GM12878 (cell line): ENCODE measurements around the gene LIMCH1. TPM values are rescaled to one million over a fixed set of nuclear protein-coding genes. Genes with fewer than 3 reads are reported as not detected.

Source experiments
- ATAC-seq: fragments of 200-7000 bp; cut with Tn5 transposase; 3 replicates; pipeline ENCODE4 v1.9.1; 2020; ENCODE audit warnings: mild to moderate bottlenecking, moderate library complexity
- BruUV-seq: library from RNA; stranded (reverse); fragments of 400-500 nt; replicated peaks from 2 replicates; lab custom pipeline; 2021; lab: Mats Ljungman, UMichigan
- CTCF ChIA-PET: fragments of 300-600 bp; sonication (Branson Sonifier 250); formaldehyde crosslinking; extraction: SDS; loops from one replicate; lab custom pipeline; 2021; ENCODE audit warnings: inconsistent platforms; lab: Yijun Ruan, JAX
- POLR2A ChIA-PET: fragments of 350-600 bp; formaldehyde crosslinking; extraction: SDS; loops from one replicate; lab custom pipeline; 2021; ENCODE audit warnings: inconsistent platforms; lab: Charles Lee
- RAD21 ChIA-PET: fragments of 300-600 bp; sonication (Branson Sonifier 250); formaldehyde crosslinking; loops from one replicate; lab custom pipeline; 2023; ENCODE audit warnings: antibody characterized with exemption; ENCODE audit not compliant: unreplicated experiment; lab: Charles Lee
- SMC1A ChIA-PET: fragments of 300-600 bp; sonication (Branson Sonifier 250); formaldehyde crosslinking; loops from one replicate; lab custom pipeline; 2023; ENCODE audit not compliant: unreplicated experiment, uncharacterized antibody; lab: Charles Lee
- DNase-seq: peaks from one replicate; pipeline ENCODE4 v3.0.0-alpha.2; 2011; ENCODE audit warnings: low read depth, low spot score
- FAIRE-seq: peaks from 3 replicates; lab custom pipeline; 2011; peaks lifted over from hg19 to GRCh38; lab: Jason Lieb, UNC
- H2AFZ ChIP-seq: 2 replicates; pipeline ENCODE4 v1.6.0; 2011; ENCODE audit warnings: low read depth, low read length, control low read depth; ENCODE audit not compliant: control insufficient read depth
- H3K27ac ChIP-seq: 2 replicates; pipeline ENCODE4 v1.5.1; 2011; ENCODE audit warnings: control low read depth; ENCODE audit not compliant: control insufficient read depth, insufficient read depth
- H3K27me3 ChIP-seq, 2 experiments: replicated peaks in 1 of 2; 2 replicates each; pipeline versions ENCODE4 v1.6.0 to v1.6.1; 2011; ENCODE audit warnings: low read length in 1 of 2; ENCODE audit not compliant: control insufficient read depth in 2 of 2, insufficient read depth in 2 of 2
- H3K36me3 ChIP-seq, 2 experiments: 2 replicates each; pipeline ENCODE4 v1.5.1; 2011; ENCODE audit warnings: low read length in 1 of 2; ENCODE audit not compliant: control insufficient read depth in 2 of 2, insufficient read depth in 2 of 2
- H3K4me1 ChIP-seq: 2 replicates; pipeline ENCODE4 v1.6.1; 2011; ENCODE audit warnings: mild to moderate bottlenecking, low read length, moderate library complexity, mixed read lengths; ENCODE audit not compliant: control insufficient read depth, insufficient read depth
- H3K4me2 ChIP-seq: 2 replicates; pipeline ENCODE4 v1.6.0; 2011; ENCODE audit warnings: control low read depth; ENCODE audit not compliant: control insufficient read depth, insufficient read depth
- H3K4me3 ChIP-seq: fragments of 200-600 bp; sonication (generic); 2 replicates; pipeline ENCODE4 v1.5.1; 2016
- H3K79me2 ChIP-seq: 2 replicates; pipeline ENCODE4 v1.6.0; 2011; ENCODE audit warnings: low read length; ENCODE audit not compliant: control insufficient read depth, insufficient read depth
- H3K9ac ChIP-seq: 2 replicates; pipeline ENCODE4 v1.8.0; 2011; ENCODE audit warnings: low read length, control low read depth, mixed read lengths; ENCODE audit not compliant: control insufficient read depth, insufficient read depth
- H3K9me3 ChIP-seq: replicated peaks from 3 replicates; pipeline ENCODE4 v1.5.1; 2011; ENCODE audit warnings: mild to moderate bottlenecking, low read length; ENCODE audit not compliant: control insufficient read depth, insufficient read depth
- H4K20me1 ChIP-seq: 2 replicates; pipeline ENCODE4 v1.6.0; 2011; ENCODE audit not compliant: control insufficient read depth, insufficient read depth
- BCL3 ChIP-seq: IDR thresholded peaks from 2 replicates; pipeline ENCODE4 v1.6.1; 2011; ENCODE audit warnings: borderline replicate concordance, low read depth, mild to moderate bottlenecking, moderate library complexity, low read length; ENCODE audit not compliant: insufficient read depth, poor library complexity, severe bottlenecking
- BHLHE40 ChIP-seq, 2 experiments: fragments of 450-650 bp in 1 of 2; IDR thresholded peaks; 2 replicates each; pipeline ENCODE4 v1.6.1; 2011 to 2017; ENCODE audit warnings: low read depth in 2 of 2, borderline replicate concordance in 1 of 2, improper control_type of control experiment in 1 of 2, low read length in 1 of 2, mild to moderate bottlenecking in 1 of 2
- CBX5 ChIP-seq: sonication (generic); IDR thresholded peaks from 2 replicates; pipeline ENCODE4 v1.6.1; 2016; ENCODE audit warnings: low read depth, moderate library complexity, mild to moderate bottlenecking, inconsistent platforms
- CHD1 ChIP-seq: IDR thresholded peaks from 2 replicates; pipeline ENCODE4 v1.6.1; 2012; ENCODE audit warnings: low read depth, low read length, improper control_type of control experiment
- CHD2 ChIP-seq: IDR thresholded peaks from 2 replicates; pipeline ENCODE4 v1.6.1; 2011; ENCODE audit warnings: low read depth, low read length, improper control_type of control experiment, borderline replicate concordance
- GATAD2B ChIP-seq: fragments of 450-650 bp; conservative IDR thresholded peaks from 2 replicates; pipeline ENCODE4 v1.6.1; 2017; ENCODE audit warnings: low read depth, mild to moderate bottlenecking, moderate library complexity
- IRF3 ChIP-seq: fragments of 450-650 bp; IDR thresholded peaks from 2 replicates; pipeline ENCODE4 v1.6.1; 2014; ENCODE audit warnings: mild to moderate bottlenecking
- MTA3 ChIP-seq: IDR thresholded peaks from 2 replicates; pipeline ENCODE4 v1.6.1; 2012; ENCODE audit warnings: low read length, inconsistent platforms, borderline replicate concordance
- NFYB ChIP-seq: IDR thresholded peaks from 2 replicates; pipeline ENCODE4 v1.6.1; 2011; ENCODE audit warnings: low read depth, mild to moderate bottlenecking, low read length, improper control_type of control experiment, moderate library complexity; ENCODE audit not compliant: insufficient read depth
- NR2F1 ChIP-seq: fragments of 450-650 bp; conservative IDR thresholded peaks from 2 replicates; pipeline ENCODE4 v1.6.1; 2017; ENCODE audit warnings: mild to moderate bottlenecking
- RB1 ChIP-seq: fragments of 450-650 bp; formaldehyde crosslinking; IDR thresholded peaks from 2 replicates; pipeline ENCODE4 v1.6.1; 2017; ENCODE audit warnings: mild to moderate bottlenecking, borderline replicate concordance
- SREBF2 ChIP-seq: IDR thresholded peaks from 2 replicates; pipeline ENCODE4 v1.6.1; 2012; ENCODE audit warnings: mild to moderate bottlenecking, low read length
- SUPT20H ChIP-seq: IDR thresholded peaks from 2 replicates; pipeline ENCODE4 v1.6.1; 2011; ENCODE audit warnings: low read depth, mild to moderate bottlenecking, low read length, moderate library complexity, borderline replicate concordance; ENCODE audit not compliant: control insufficient read depth
- SUZ12 ChIP-seq: fragments of 200-600 bp; sonication (generic); IDR thresholded peaks from one replicate; pipeline ENCODE4 v1.6.1; 2018; ENCODE audit warnings: antibody characterized with exemption, mild to moderate bottlenecking; ENCODE audit not compliant: unreplicated experiment
- ZBED1 ChIP-seq: IDR thresholded peaks from 2 replicates; pipeline ENCODE4 v1.6.1; 2016; ENCODE audit warnings: borderline replicate concordance
- ZNF207 ChIP-seq: fragments of 450-650 bp; IDR thresholded peaks from 2 replicates; pipeline ENCODE4 v1.6.1; 2014; ENCODE audit warnings: antibody characterized with exemption, mild to moderate bottlenecking, borderline replicate concordance
- ZNF24 ChIP-seq: fragments of 450-650 bp; IDR thresholded peaks from 2 replicates; pipeline ENCODE4 v1.6.1; 2017; ENCODE audit warnings: antibody characterized with exemption, mild to moderate bottlenecking
- in situ Hi-C: fragments of 300-500 bp; cut with MboI; formaldehyde crosslinking; loops from 9 replicates; pipeline ENCODE4 v1.14.3; 2018; ENCODE audit warnings: mixed read lengths
- intact Hi-C: fragments of 100-400 bp; cut with micrococcal nuclease; formaldehyde crosslinking; loops from one replicate; pipeline ENCODE4 v1.14.2; 2022; ENCODE audit not compliant: unreplicated experiment
- polyA plus RNA-seq, 11 experiments: library from polyadenylated mRNA; depleted of rRNA in 4 of 11; unstranded in 6 of 11; stranded (reverse) in 5 of 11; fragments of >200 nt; fragmentation: Nextera tagmentation in 4 of 11; fragmentation: Illumina TruSeq in 1 of 11; extraction: Ambion mirVana in 4 of 11; extraction: Trizol in 1 of 11; gene quantifications; 1 replicate in 1 of 11; 2 replicates in 10 of 11; pipeline versions ENCODE4 v1.2.1 to v1.2.3, GENCODE V29; 2011 to 2016; ENCODE audit warnings: inconsistent platforms in 2 of 11, missing spikeins in 2 of 11, low read depth in 1 of 11
- total RNA-seq, 4 experiments: library from RNA; depleted of rRNA in 3 of 4; stranded (reverse); fragments of >200 nt in 3 of 4; fragmentation: Illumina TruSeq in 1 of 4; extraction: Trizol in 1 of 4; gene quantifications; 2 replicates each; pipeline versions ENCODE4 v1.2.1 to v1.2.3, GENCODE V29; 2013 to 2021

LIMCH1 gene
- total and polyA plus RNA-seq, 10 of the 15 experiments (the other 5 are each of a cell fraction or from before 2014, with no cell fraction given): 0.07 to 0.15 TPM; not detected in 8

- TF ChIP-seq SUZ12 (no peak), CHD2 (no peak), CHD1 (no peak)
These were observed 4.3 kb upstream of the LIMCH1 start (continued) for GRCh38 chr4:41533680-41534079.

GRCh38 chr4:41534404-41534803 lies 3.6 kb upstream of the LIMCH1 start:
- FAIRE-seq: no peak
- ChIA-PET CTCF (no interaction called here), POLR2A (no interaction called here)

More at GRCh38 chr4:41534404-41534803, 3.6 kb upstream of the LIMCH1 start:
- H3K4me3 ChIP-seq: no peak overlapping the region
- H3K36me3 ChIP-seq: no peaks in the 10 kb centered on the region
- H3K9me3 ChIP-seq: no peaks in the 10 kb centered on the region
- no peak overlapping the region for H2AFZ ChIP-seq
- no peak overlapping the region for H3K9ac ChIP-seq
- SMC1A ChIA-PET: no interaction called here
- intact Hi-C loops: no loop called here
- H3K27me3 ChIP-seq: no peaks in the 10 kb centered on the region; a peak in 1 of 4 replicates
- H3K4me2 ChIP-seq: no peak overlapping the region
- H3K27ac ChIP-seq: no peak overlapping the region
- DNase-seq: no peak
- no peak for ATAC-seq
- BruUV-seq: no TSS peak
- RAD21 ChIA-PET: no interaction called here
- no peaks in the 10 kb centered on the region for H3K79me2 ChIP-seq
- in situ Hi-C loops: no loop called here
- no peaks in the 10 kb centered on the region for H3K4me1 ChIP-seq
- TF ChIP-seq SREBF2 (no peak), NFYB (no peak), SUPT20H (no peak), ZBED1 (no peak), ZNF207 (no peak), MTA3 (no peak), CBX5 (no peak), GATAD2B (no peak), BHLHE40 (IDR thresholded peaks at IDR 0.05; ENCODE audit: borderline replicate concordance in 1 of 2, low read depth in 2 of 2, low read length in 1 of 2) (no peak), BCL3 (no peak), IRF3 (no peak), NR2F1 (no peak), ZNF24 (no peak), RB1 (no peak)
- H4K20me1 ChIP-seq: no peaks in the 10 kb centered on the region
